Measurements from ENCODE around the gene ADAMTS18. TPM values are rescaled to one million over a fixed set of nuclear protein-coding genes. Genes with fewer than 3 reads are reported as not detected.
"Not testable (repeated sequence)": the region's sequence is repeated elsewhere in the genome, so short reads cannot be mapped to it uniquely, and the experiment has no call there.

Gene ADAMTS18
- total RNA-seq, 1 experiment from 2014 or later: not detected

- Histone ChIP-seq H3K4me2 (ENCODE audit: low read length) (no peak overlapping the region), H4K20me1 (ENCODE audit: insufficient read depth) (no peaks in the 10 kb centered on the region), H3K9ac (ENCODE audit: low read length) (no peak overlapping the region), H3K27me3 (ENCODE audit: insufficient read depth, low read length) (peaks cover 2% of the 10 kb centered on the region), H3K4me3 (replicated peaks in 1 of 2; ENCODE audit: low read depth in 1 of 2, low read length in 2 of 2) (no peak overlapping the region), H3K27ac (ENCODE audit: low read depth, low read length) (no peak overlapping the region), H3K79me2 (ENCODE audit: insufficient read depth, low read length) (no peaks in the 10 kb centered on the region), H3K9me3 (ENCODE audit: control insufficient read depth in 1 of 2, insufficient read depth in 1 of 2, low read depth in 1 of 2, low read length in 2 of 2) (no peaks in the 10 kb centered on the region), H3K9me2 (ENCODE audit: insufficient read depth) (no peaks in the 10 kb centered on the region), H3K36me3 (ENCODE audit: control insufficient read depth in 1 of 2, insufficient read depth in 2 of 2, low read length in 2 of 2) (no peaks in the 10 kb centered on the region), H2AFZ (ENCODE audit: low read depth, low read length, poor library complexity, severe bottlenecking) (no peak overlapping the region), H3K4me1 (ENCODE audit: control insufficient read depth in 1 of 2, insufficient read depth in 2 of 2, low read length in 2 of 2) (no peaks in the 10 kb centered on the region)
- TF ChIP-seq POLR2AphosphoS5 (IDR thresholded peaks at IDR 0.05; ENCODE audit: low read depth, low read length) (no peak), CTCF (IDR thresholded peaks at IDR 0.05 in 2 of 3, conservative IDR thresholded peaks at IDR 0.05 in 1 of 3; ENCODE audit: borderline replicate concordance in 1 of 3, insufficient read depth in 1 of 3, low read depth in 2 of 3, low read length in 2 of 3) (no peak), EZH2phosphoT487 (IDR thresholded peaks at IDR 0.05; ENCODE audit: borderline replicate concordance) (no peak), ELF1 (IDR thresholded peaks at IDR 0.05; ENCODE audit: borderline replicate concordance, low read depth) (no peak), CEBPB (IDR thresholded peaks at IDR 0.05; ENCODE audit: low read depth) (no peak), SIN3A (IDR thresholded peaks at IDR 0.05; ENCODE audit: low read depth) (no peak), RAD21 (IDR thresholded peaks at IDR 0.05; ENCODE audit: low read depth) (no peak), SP1 (IDR thresholded peaks at IDR 0.05; ENCODE audit: low read depth) (no peak), ATF3 (IDR thresholded peaks at IDR 0.05) (no peak)
- ChIA-PET RAD21 (ENCODE audit: low non-redundant PET in 1 of 2, low total read pairs in 2 of 2, uncharacterized antibody in 2 of 2, unreplicated experiment in 2 of 2) (no interaction called here), CTCF (no interaction called here), POLR2A (no interaction called here)
- intact Hi-C loops (cut with micrococcal nuclease): no loop called here
- ATAC-seq (no peak), DNase-seq (ENCODE audit: low read depth, low spot score) (no peak)
- BruUV-seq (replicated peaks): no TSS peak
Observed at GRCh38 chr16:77271532-77272426, 163.1 kb downstream of the ADAMTS18 start.

- DNase-seq (ENCODE audit: low read depth, low spot score); H3K4me3 ChIP-seq (replicated peaks in 1 of 2; ENCODE audit: low read depth in 1 of 2, low read length in 2 of 2); intact Hi-C loops (cut with micrococcal nuclease); RAD21 ChIA-PET (ENCODE audit: low non-redundant PET in 1 of 2, low total read pairs in 2 of 2, uncharacterized antibody in 2 of 2, unreplicated experiment in 2 of 2); H3K4me2 ChIP-seq (ENCODE audit: low read length); H3K4me1 ChIP-seq (ENCODE audit: control insufficient read depth in 1 of 2, insufficient read depth in 2 of 2, low read length in 2 of 2); H3K9ac ChIP-seq (ENCODE audit: low read length); POLR2A ChIA-PET; H3K36me3 ChIP-seq (ENCODE audit: control insufficient read depth in 1 of 2, insufficient read depth in 2 of 2, low read length in 2 of 2); H2AFZ ChIP-seq (ENCODE audit: low read depth, low read length, poor library complexity, severe bottlenecking); BruUV-seq (replicated peaks); H3K9me2 ChIP-seq (ENCODE audit: insufficient read depth); ATAC-seq; H3K9me3 ChIP-seq (ENCODE audit: control insufficient read depth in 1 of 2, insufficient read depth in 1 of 2, low read depth in 1 of 2, low read length in 2 of 2); H4K20me1 ChIP-seq (ENCODE audit: insufficient read depth); H3K27ac ChIP-seq (ENCODE audit: low read depth, low read length); H3K79me2 ChIP-seq (ENCODE audit: insufficient read depth, low read length); CTCF ChIA-PET: not testable (repeated sequence)
- H3K27me3 ChIP-seq (ENCODE audit: insufficient read depth, low read length): peaks cover 19% of the 10 kb centered on the region; the same call in 1 of the 2 replicates
Observed at GRCh38 chr16:77266185-77266584, 168.6 kb downstream of the ADAMTS18 start.
